ENCODE measurements around the gene AOAH. TPM values are rescaled to one million over a fixed set of nuclear protein-coding genes. Genes with fewer than 3 reads are reported as not detected.

The AOAH gene
- polyA plus RNA-seq, 4 donors: 2.4 to 3.4 (median 2.8) TPM

GRCh38 chr7:36570528-36571189 is 153.6 kb downstream of the AOAH start:
- no peak for DNase-seq (ENCODE audit: low read depth in 4 of 4, low spot score in 3 of 4)

- no peak for DNase-seq (ENCODE audit: low read depth in 4 of 4, low spot score in 3 of 4)
Measured at GRCh38 chr7:36568452-36568849, 155.8 kb downstream of the AOAH start.

- DNase-seq (ENCODE audit: low read depth in 4 of 4, low spot score in 3 of 4): no peak
Measured at GRCh38 chr7:36567699-36568451, 156.4 kb downstream of the AOAH start.

GRCh38 chr7:36565792-36566356 is 158.4 kb downstream of the AOAH start:
- no peak for DNase-seq (ENCODE audit: low read depth in 4 of 4, low spot score in 3 of 4)

- DNase-seq (ENCODE audit: low read depth in 4 of 4, low spot score in 3 of 4): no peak
Measured at GRCh38 chr7:36564489-36564888, 159.8 kb downstream of the AOAH start.

- DNase-seq (ENCODE audit: low read depth in 4 of 4, low spot score in 3 of 4): no peak
Measured at GRCh38 chr7:36563706-36564327, 160.5 kb downstream of the AOAH start.

- DNase-seq (ENCODE audit: low read depth in 4 of 4, low spot score in 3 of 4): no peak
Measured at GRCh38 chr7:36562121-36562520, 162.2 kb downstream of the AOAH start.

- no peak for DNase-seq (ENCODE audit: low read depth in 4 of 4, low spot score in 3 of 4)
Measured at GRCh38 chr7:36549029-36549428, 175.3 kb downstream of the AOAH start.

GRCh38 chr7:36547416-36547815 is 176.9 kb downstream of the AOAH start:
- DNase-seq (ENCODE audit: low read depth in 4 of 4, low spot score in 3 of 4): no peak

- DNase-seq (ENCODE audit: low read depth in 4 of 4, low spot score in 3 of 4): no peak
Measured at GRCh38 chr7:36546331-36546730, 178.0 kb downstream of the AOAH start.

- DNase-seq (ENCODE audit: low read depth in 4 of 4, low spot score in 3 of 4): no peak
Measured at GRCh38 chr7:36545291-36545690, 179.0 kb downstream of the AOAH start.

GRCh38 chr7:36538126-36538525 is 186.2 kb downstream of the AOAH start:
- DNase-seq (ENCODE audit: low read depth in 4 of 4, low spot score in 3 of 4): no peak

GRCh38 chr7:36535866-36536664 is 188.2 kb downstream of the AOAH start:
- no peak for DNase-seq (ENCODE audit: low read depth in 4 of 4, low spot score in 3 of 4)

GRCh38 chr7:36533717-36534116 is 190.6 kb downstream of the AOAH start:
- DNase-seq (ENCODE audit: low read depth in 4 of 4, low spot score in 3 of 4): no peak

GRCh38 chr7:36532981-36533499 is 191.3 kb downstream of the AOAH start:
- DNase-seq (ENCODE audit: low read depth in 4 of 4, low spot score in 3 of 4): no peak

GRCh38 chr7:36531951-36532350 is 192.3 kb downstream of the AOAH start:
- no peak for DNase-seq (ENCODE audit: low read depth in 4 of 4, low spot score in 3 of 4)

- no peak for DNase-seq (ENCODE audit: low read depth in 4 of 4, low spot score in 3 of 4)
Measured at GRCh38 chr7:36530456-36530855, 193.8 kb downstream of the AOAH start.

GRCh38 chr7:36527549-36527913 is 196.8 kb downstream of the AOAH start:
- no peak for DNase-seq (ENCODE audit: low read depth in 4 of 4, low spot score in 3 of 4)

GRCh38 chr7:36526863-36527548 is 197.3 kb downstream of the AOAH start:
- no peak for DNase-seq (ENCODE audit: low read depth in 4 of 4, low spot score in 3 of 4)

All from left renal pelvis (tissue), 4 donors.